Aorta (tissue), 5 donors: ENCODE measurements around the gene PLPPR1. TPM values are rescaled to one million over a fixed set of nuclear protein-coding genes. Genes with fewer than 3 reads are reported as not detected.

Experiments used
- ATAC-seq: fragments of 200-7000 bp; cut with Tn5 transposase; one replicate; pipeline ENCODE4 v1.9.1; 2022; ENCODE audit warnings: moderate library complexity; ENCODE audit not compliant: low FRiP score
- DNase-seq, 2 donors: peaks; one replicate each; pipeline ENCODE4 v3.0.0-alpha.2; 2020
- H3K27ac ChIP-seq, 2 donors: one replicate each; pipeline ENCODE4 v1.5.1; 2013; ENCODE audit warnings: low read length in 2 of 2, mild to moderate bottlenecking in 2 of 2, moderate library complexity in 2 of 2, control low read depth in 1 of 2, inconsistent platforms in 1 of 2, low read depth in 1 of 2
- H3K27me3 ChIP-seq, 2 donors: one replicate each; pipeline ENCODE4 v1.6.1; 2013; ENCODE audit warnings: control low read depth in 1 of 2, low read length in 1 of 2, mild to moderate bottlenecking in 1 of 2, moderate library complexity in 1 of 2; ENCODE audit not compliant: insufficient read depth in 2 of 2, control insufficient read depth in 1 of 2
- H3K36me3 ChIP-seq, 2 donors: one replicate each; pipeline ENCODE4 v1.6.1; 2013; ENCODE audit warnings: control low read depth in 1 of 2, low read length in 1 of 2, mild to moderate bottlenecking in 1 of 2; ENCODE audit not compliant: insufficient read depth in 2 of 2, control insufficient read depth in 1 of 2
- H3K4me1 ChIP-seq, 2 donors: one replicate each; pipeline ENCODE4 v1.6.1; 2013; ENCODE audit warnings: low read length in 2 of 2, control low read depth in 1 of 2, mild to moderate bottlenecking in 1 of 2, moderate library complexity in 1 of 2; ENCODE audit not compliant: insufficient read depth in 2 of 2, control insufficient read depth in 1 of 2
- H3K4me3 ChIP-seq, 2 donors: one replicate each; pipeline ENCODE4 v1.5.1; 2013; ENCODE audit warnings: low read length in 2 of 2, control low read depth in 1 of 2, mild to moderate bottlenecking in 1 of 2
- H3K9me3 ChIP-seq: one replicate; pipeline ENCODE4 v1.6.1; 2013; ENCODE audit warnings: mild to moderate bottlenecking, low read length; ENCODE audit not compliant: control insufficient read depth
- WGBS, 2 donors: extraction: QIAGEN DNeasy Blood & Tissue Kit; methylation state at CpG; one replicate each; pipeline ENCODE4 v1.1.7; 2013; 5-methylcytosine and 5-hydroxymethylcytosine counted together
- intact Hi-C, 2 donors: fragments of 100-400 bp; cut with DNase I; formaldehyde crosslinking; loops; one replicate each; pipeline versions ENCODE4 v1.14.2 to v1.15.0; 2022
- polyA plus RNA-seq, 2 donors: library from polyadenylated mRNA; stranded (reverse); fragments of 200-250 nt; gene quantifications; one replicate each; pipeline ENCODE4 v1.2.3, GENCODE V29; 2013
- total RNA-seq, 2 donors: library from RNA; stranded (reverse); fragmentation: NEBNext Ultra II Directional; extraction: Animal tissue kit (Norgen Biotek cat#: 25700); gene quantifications; one replicate each; pipeline ENCODE4 v1.2.1, GENCODE V29; 2021
- donor health status: healthy with polysubstance abuse.
- donor health status: Bipolar disorder and iron deficiency.
- donor health status: DM: no; HTN: no; CAD: no.
- donor health status: DM: no; HTN: no; CAD: no.
- donor health status: DM: yes; HTN: yes; CAD: no.

The PLPPR1 gene
- total and polyA plus RNA-seq, 4 donors, result not detected

GRCh38 chr9:101365181-101365580 is 336.7 kb downstream of the PLPPR1 start:
- no peak for DNase-seq
- ATAC-seq, result no peak
- no peaks in the 10 kb centered on the region for H3K27me3 ChIP-seq
- H3K4me3 ChIP-seq, result no peak overlapping the region
- H3K9me3 ChIP-seq, result no peaks in the 10 kb centered on the region
- no peaks in the 10 kb centered on the region for H3K4me1 ChIP-seq
- no peaks in the 10 kb centered on the region for H3K36me3 ChIP-seq
- intact Hi-C loops, result no loop called here
- no peak overlapping the region for H3K27ac ChIP-seq

GRCh38 chr9:101366038-101366756 is 337.7 kb downstream of the PLPPR1 start:
- Histone ChIP-seq H3K4me1 (no peaks in the 10 kb centered on the region), H3K9me3 (no peaks in the 10 kb centered on the region), H3K36me3 (no peaks in the 10 kb centered on the region), H3K27ac (no peak overlapping the region), H3K27me3 (no peaks in the 10 kb centered on the region), H3K4me3 (no peak overlapping the region)
- WGBS, 2 donors, result 42 to 52% methylated on average over 5 of the region's 5 CpGs
- intact Hi-C loops, result no loop called here
- no peak for ATAC-seq
- no peak for DNase-seq

- Histone ChIP-seq H3K27ac (no peak overlapping the region), H3K36me3 (no peaks in the 10 kb centered on the region), H3K4me3 (no peak overlapping the region), H3K4me1 (no peaks in the 10 kb centered on the region), H3K9me3 (no peaks in the 10 kb centered on the region), H3K27me3 (no peaks in the 10 kb centered on the region)
- DNase-seq, result no peak
- ATAC-seq, result no peak
- 94 to 97% methylated on average over 3 of the region's 3 CpGs for WGBS, 2 donors
- intact Hi-C loops, result no loop called here
These were observed 338.8 kb downstream of the PLPPR1 start for GRCh38 chr9:101367323-101367722.

GRCh38 chr9:101369286-101369685 is 340.8 kb downstream of the PLPPR1 start:
- no peaks in the 10 kb centered on the region for H3K27me3 ChIP-seq
- H3K4me1 ChIP-seq, result no peaks in the 10 kb centered on the region
- no peaks in the 10 kb centered on the region for H3K36me3 ChIP-seq
- no peak overlapping the region for H3K27ac ChIP-seq
- no peak overlapping the region for H3K4me3 ChIP-seq
- intact Hi-C loops, result no loop called here
- H3K9me3 ChIP-seq, result no peaks in the 10 kb centered on the region
- WGBS, 2 donors, result 57 to 72% methylated on average over 2 of the region's 2 CpGs
- DNase-seq (no peak), ATAC-seq (no peak)

- Histone ChIP-seq H3K27ac (no peak overlapping the region), H3K4me3 (no peak overlapping the region), H3K36me3 (no peaks in the 10 kb centered on the region), H3K27me3 (no peaks in the 10 kb centered on the region), H3K4me1 (no peaks in the 10 kb centered on the region), H3K9me3 (no peaks in the 10 kb centered on the region)
- 67 to 72% methylated on average over 2 of the region's 2 CpGs for WGBS, 2 donors
- intact Hi-C loops, result no loop called here
- ATAC-seq (no peak), DNase-seq (no peak)
These were observed 341.5 kb downstream of the PLPPR1 start for GRCh38 chr9:101369884-101370531.

GRCh38 chr9:101371813-101372212 is 343.3 kb downstream of the PLPPR1 start:
- Histone ChIP-seq H3K36me3 (no peaks in the 10 kb centered on the region), H3K27me3 (no peaks in the 10 kb centered on the region), H3K27ac (no peak overlapping the region), H3K4me1 (no peaks in the 10 kb centered on the region), H3K4me3 (no peak overlapping the region), H3K9me3 (peaks cover 3% of the 10 kb centered on the region)
- 92% methylated on average over 3 of the region's 3 CpGs for WGBS, 2 donors
- DNase-seq (no peak), ATAC-seq (no peak)
- intact Hi-C loops, result no loop called here

- no peaks in the 10 kb centered on the region for H3K36me3 ChIP-seq
- H3K27me3 ChIP-seq, result no peaks in the 10 kb centered on the region
- intact Hi-C loops, result no loop called here
- H3K4me1 ChIP-seq, result no peaks in the 10 kb centered on the region
- H3K4me3 ChIP-seq, result no peak overlapping the region
- H3K27ac ChIP-seq, result no peak overlapping the region
- peaks cover 3% of the 10 kb centered on the region for H3K9me3 ChIP-seq
- WGBS, 2 donors, result 48 to 51% methylated on average over 2 of the region's 2 CpGs
- ATAC-seq, result no peak
- DNase-seq, result no peak
These were observed 344.0 kb downstream of the PLPPR1 start for GRCh38 chr9:101372327-101373118.
